ENCODE measurements around the gene SCGN.

SCGN gene

GRCh38 chr6:25706314-25707014, 54.4 kb downstream of the SCGN start:
- Histone ChIP-seq H3K4me1 (ENCODE audit: insufficient read depth, low read length, poor library complexity, severe bottlenecking) (no peaks in the 10 kb centered on the region), H3K4me2 (ENCODE audit: low read depth, low read length, poor library complexity, severe bottlenecking) (no peak overlapping the region), H3K36me3 (ENCODE audit: insufficient read depth, low read length) (no peaks in the 10 kb centered on the region), H3K9me3 (ENCODE audit: insufficient read depth, low read depth, low read length) (no peaks in the 10 kb centered on the region), H3F3A (ENCODE audit: low read depth) (no peaks in the 10 kb centered on the region), H3K79me2 (ENCODE audit: insufficient read depth, low read length) (no peaks in the 10 kb centered on the region), H3K4me3 (ENCODE audit: low read length, poor library complexity, severe bottlenecking) (no peak overlapping the region), H3K27me3 (ENCODE audit: insufficient read depth, low read length, poor library complexity, severe bottlenecking) (no peaks in the 10 kb centered on the region), H4K20me1 (ENCODE audit: insufficient read depth, low read length, poor library complexity, severe bottlenecking) (no peaks in the 10 kb centered on the region), H3K9me2 (replicated peaks; ENCODE audit: low read depth, low read length) (no peaks in the 10 kb centered on the region), H3K9ac (ENCODE audit: low read depth, low read length, poor library complexity, severe bottlenecking) (no peak overlapping the region), H2AFZ (ENCODE audit: low read length) (no peak overlapping the region)
- no peak for TF ChIP-seq EZH2phosphoT487 (IDR thresholded peaks at IDR 0.05; ENCODE audit: borderline replicate concordance)
- TF ChIP-seq, protein P1, sequence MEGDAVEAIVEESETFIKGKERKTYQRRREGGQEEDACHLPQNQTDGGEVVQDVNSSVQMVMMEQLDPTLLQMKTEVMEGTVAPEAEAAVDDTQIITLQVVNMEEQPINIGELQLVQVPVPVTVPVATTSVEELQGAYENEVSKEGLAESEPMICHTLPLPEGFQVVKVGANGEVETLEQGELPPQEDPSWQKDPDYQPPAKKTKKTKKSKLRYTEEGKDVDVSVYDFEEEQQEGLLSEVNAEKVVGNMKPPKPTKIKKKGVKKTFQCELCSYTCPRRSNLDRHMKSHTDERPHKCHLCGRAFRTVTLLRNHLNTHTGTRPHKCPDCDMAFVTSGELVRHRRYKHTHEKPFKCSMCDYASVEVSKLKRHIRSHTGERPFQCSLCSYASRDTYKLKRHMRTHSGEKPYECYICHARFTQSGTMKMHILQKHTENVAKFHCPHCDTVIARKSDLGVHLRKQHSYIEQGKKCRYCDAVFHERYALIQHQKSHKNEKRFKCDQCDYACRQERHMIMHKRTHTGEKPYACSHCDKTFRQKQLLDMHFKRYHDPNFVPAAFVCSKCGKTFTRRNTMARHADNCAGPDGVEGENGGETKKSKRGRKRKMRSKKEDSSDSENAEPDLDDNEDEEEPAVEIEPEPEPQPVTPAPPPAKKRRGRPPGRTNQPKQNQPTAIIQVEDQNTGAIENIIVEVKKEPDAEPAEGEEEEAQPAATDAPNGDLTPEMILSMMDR (conservative IDR thresholded peaks at IDR 0.05; ENCODE audit: low read length), result no peak

GRCh38 chr6:25709761-25710160, 57.7 kb downstream of the SCGN start:
- Histone ChIP-seq H3K9me2 (replicated peaks; ENCODE audit: low read depth, low read length) (no peaks in the 10 kb centered on the region), H3K4me1 (ENCODE audit: insufficient read depth, low read length, poor library complexity, severe bottlenecking) (peaks cover 12% of the 10 kb centered on the region), H4K20me1 (ENCODE audit: insufficient read depth, low read length, poor library complexity, severe bottlenecking) (no peaks in the 10 kb centered on the region), H3K36me3 (ENCODE audit: insufficient read depth, low read length) (no peaks in the 10 kb centered on the region), H3K4me2 (ENCODE audit: low read depth, low read length, poor library complexity, severe bottlenecking) (no peak overlapping the region), H3K27me3 (ENCODE audit: insufficient read depth, low read length, poor library complexity, severe bottlenecking) (no peaks in the 10 kb centered on the region), H3F3A (ENCODE audit: low read depth) (no peaks in the 10 kb centered on the region), H3K9me3 (ENCODE audit: insufficient read depth, low read depth, low read length) (no peaks in the 10 kb centered on the region), H3K4me3 (ENCODE audit: low read length, poor library complexity, severe bottlenecking) (no peak overlapping the region), H3K9ac (ENCODE audit: low read depth, low read length, poor library complexity, severe bottlenecking) (no peak overlapping the region), H3K79me2 (ENCODE audit: insufficient read depth, low read length) (no peaks in the 10 kb centered on the region), H2AFZ (ENCODE audit: low read length) (no peak overlapping the region)
- TF ChIP-seq, protein P1 (conservative IDR thresholded peaks at IDR 0.05; ENCODE audit: low read length), result no peak

DNA sequence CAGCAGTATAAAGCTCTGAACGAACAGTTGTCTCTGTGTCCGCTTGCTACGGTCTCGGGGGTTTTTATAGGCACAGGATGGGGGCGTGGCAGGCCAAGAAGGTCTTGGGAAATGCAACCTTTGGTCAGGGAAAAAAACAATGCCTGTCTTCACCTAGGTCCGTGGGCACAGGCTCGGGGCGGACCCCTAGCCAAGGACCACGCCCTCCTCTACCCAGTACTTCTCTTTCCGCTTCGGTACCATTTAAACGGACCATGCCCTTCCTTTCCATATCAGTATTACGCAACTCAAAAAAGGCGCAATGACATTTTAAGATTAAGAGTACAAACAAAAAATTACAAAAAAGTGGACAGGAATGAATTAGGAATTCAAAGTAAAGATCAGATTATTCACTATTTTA, 58.3 kb downstream of the SCGN start:
- Histone ChIP-seq H3K4me3 (ENCODE audit: low read length, poor library complexity, severe bottlenecking) (no peak overlapping the region), H3K27me3 (ENCODE audit: insufficient read depth, low read length, poor library complexity, severe bottlenecking) (no peaks in the 10 kb centered on the region), H4K20me1 (ENCODE audit: insufficient read depth, low read length, poor library complexity, severe bottlenecking) (no peaks in the 10 kb centered on the region), H3K9ac (ENCODE audit: low read depth, low read length, poor library complexity, severe bottlenecking) (no peak overlapping the region), H3K4me1 (ENCODE audit: insufficient read depth, low read length, poor library complexity, severe bottlenecking) (peaks cover 17% of the 10 kb centered on the region), H3K9me2 (replicated peaks; ENCODE audit: low read depth, low read length) (no peaks in the 10 kb centered on the region), H3K36me3 (ENCODE audit: insufficient read depth, low read length) (no peaks in the 10 kb centered on the region), H3F3A (ENCODE audit: low read depth) (no peaks in the 10 kb centered on the region), H3K9me3 (ENCODE audit: insufficient read depth, low read depth, low read length) (no peaks in the 10 kb centered on the region), H3K4me2 (ENCODE audit: low read depth, low read length, poor library complexity, severe bottlenecking) (no peak overlapping the region), H3K79me2 (ENCODE audit: insufficient read depth, low read length) (no peaks in the 10 kb centered on the region), H2AFZ (ENCODE audit: low read length) (no peak overlapping the region)
- TF ChIP-seq, protein P1 (conservative IDR thresholded peaks at IDR 0.05; ENCODE audit: low read length), result no peak
- TF ChIP-seq EZH2phosphoT487 (IDR thresholded peaks at IDR 0.05; ENCODE audit: borderline replicate concordance), result no peak

Measured in Loucy (cell line).